Fibroblast of villous mesenchyme (primary cell): ENCODE results near the gene MBTD1. TPM values are rescaled to one million over a fixed set of nuclear protein-coding genes. Genes with fewer than 3 reads are reported as not detected.

ENCODE experiments used
- DNase-seq: peaks from one replicate; pipeline ENCODE4 v3.0.0-alpha.2; 2010; ENCODE audit warnings: low read depth
- H3K4me3 ChIP-seq: 2 replicates; pipeline ENCODE4 v1.5.1; 2011; ENCODE audit warnings: low read depth, mild to moderate bottlenecking, low read length
- total RNA-seq: library from RNA; depleted of rRNA; stranded (reverse); fragments of >200 nt; gene quantifications from 2 replicates; pipeline ENCODE4 v1.2.3, GENCODE V29; 2012
- TF ChIP-seq, protein P1 (sequence below): IDR thresholded peaks from 2 replicates; pipeline ENCODE4 v1.5.1; 2012; ENCODE audit warnings: low read depth, mild to moderate bottlenecking, low read length; ENCODE audit not compliant: insufficient read depth

MBTD1 gene
- total RNA-seq, 1 donor, result 15.1 TPM

GRCh38 chr17:51217946-51218345 is 41.9 kb downstream of the MBTD1 start:
- TF ChIP-seq, protein P1, sequence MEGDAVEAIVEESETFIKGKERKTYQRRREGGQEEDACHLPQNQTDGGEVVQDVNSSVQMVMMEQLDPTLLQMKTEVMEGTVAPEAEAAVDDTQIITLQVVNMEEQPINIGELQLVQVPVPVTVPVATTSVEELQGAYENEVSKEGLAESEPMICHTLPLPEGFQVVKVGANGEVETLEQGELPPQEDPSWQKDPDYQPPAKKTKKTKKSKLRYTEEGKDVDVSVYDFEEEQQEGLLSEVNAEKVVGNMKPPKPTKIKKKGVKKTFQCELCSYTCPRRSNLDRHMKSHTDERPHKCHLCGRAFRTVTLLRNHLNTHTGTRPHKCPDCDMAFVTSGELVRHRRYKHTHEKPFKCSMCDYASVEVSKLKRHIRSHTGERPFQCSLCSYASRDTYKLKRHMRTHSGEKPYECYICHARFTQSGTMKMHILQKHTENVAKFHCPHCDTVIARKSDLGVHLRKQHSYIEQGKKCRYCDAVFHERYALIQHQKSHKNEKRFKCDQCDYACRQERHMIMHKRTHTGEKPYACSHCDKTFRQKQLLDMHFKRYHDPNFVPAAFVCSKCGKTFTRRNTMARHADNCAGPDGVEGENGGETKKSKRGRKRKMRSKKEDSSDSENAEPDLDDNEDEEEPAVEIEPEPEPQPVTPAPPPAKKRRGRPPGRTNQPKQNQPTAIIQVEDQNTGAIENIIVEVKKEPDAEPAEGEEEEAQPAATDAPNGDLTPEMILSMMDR, result no peak
- no peak for DNase-seq
- no peak overlapping the region for H3K4me3 ChIP-seq

- TF ChIP-seq, protein P1, result no peak
- DNase-seq, result no peak
- no peak overlapping the region for H3K4me3 ChIP-seq
Observed at GRCh38 chr17:51214920-51215319, 44.9 kb downstream of the MBTD1 start.

DNA sequence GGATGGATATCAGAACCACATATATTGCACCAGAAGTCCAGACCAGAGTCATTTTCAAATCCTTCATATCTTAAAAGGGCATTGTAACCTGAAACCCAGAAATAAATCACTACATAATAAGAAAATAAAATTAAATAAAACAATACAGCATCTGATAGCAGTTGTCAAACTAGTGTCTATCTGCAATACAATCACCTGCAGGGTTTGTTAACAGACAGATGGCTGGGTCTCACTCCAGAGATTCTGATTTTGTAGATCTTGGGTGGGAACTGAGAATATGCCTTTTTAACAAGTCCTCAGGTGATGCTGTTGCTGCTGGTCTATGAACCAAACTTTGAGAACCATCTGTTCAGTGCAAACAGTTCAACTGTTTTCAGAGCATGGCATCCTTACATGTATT is 56.0 kb downstream of the MBTD1 start:
- TF ChIP-seq, protein P1, result no peak
- no peak overlapping the region for H3K4me3 ChIP-seq
- DNase-seq, result no peak

DNA sequence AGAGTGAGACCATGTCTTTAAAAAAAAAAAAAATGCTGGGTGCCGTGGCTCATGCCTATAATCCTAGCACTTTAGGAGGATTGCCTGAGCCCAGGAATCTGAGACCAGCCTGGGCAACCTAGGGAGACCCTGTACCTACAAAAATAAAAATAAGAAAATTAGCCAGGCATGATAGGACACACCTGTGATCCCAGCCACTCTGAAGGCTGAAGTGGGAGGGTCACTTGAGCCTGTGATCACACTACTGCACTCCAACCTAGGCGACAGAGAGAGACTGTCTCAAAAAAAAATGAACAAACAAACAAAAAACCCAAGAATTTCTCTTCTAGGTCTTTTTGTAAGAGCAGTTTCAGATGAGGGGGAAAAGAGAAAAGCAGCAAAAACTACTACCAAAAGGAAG is 59.0 kb downstream of the MBTD1 start:
- TF ChIP-seq, protein P1, result no peak
- no peak overlapping the region for H3K4me3 ChIP-seq
- no peak for DNase-seq

- no peak overlapping the region for H3K4me3 ChIP-seq
- no peak for DNase-seq
- TF ChIP-seq, protein P1, result no peak
Observed at GRCh38 chr17:51200295-51200694, 59.6 kb downstream of the MBTD1 start.

DNA sequence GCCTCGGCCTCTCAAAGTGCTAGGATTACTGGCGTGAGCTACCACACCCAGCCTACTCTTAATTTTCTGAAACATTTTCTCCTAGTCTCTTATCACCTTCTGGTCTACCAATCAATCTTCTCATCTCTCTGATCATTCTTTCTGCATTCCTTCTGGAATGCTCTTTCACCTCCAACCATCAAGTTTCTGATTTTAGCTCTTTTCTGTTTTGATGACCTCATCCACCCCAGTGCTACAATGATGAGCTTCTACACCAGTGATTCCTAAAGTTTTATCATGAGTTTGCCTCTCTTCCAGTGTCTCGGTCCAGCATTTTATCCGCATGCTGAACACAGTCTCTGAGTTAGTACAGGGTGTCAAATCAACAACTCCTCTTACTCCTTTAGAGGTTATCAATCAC is 62.1 kb downstream of the MBTD1 start:
- TF ChIP-seq, protein P1, result no peak
- no peak overlapping the region for H3K4me3 ChIP-seq

GRCh38 chr17:51191895-51192294 is 68.0 kb downstream of the MBTD1 start:
- H3K4me3 ChIP-seq, result no peak overlapping the region
- no peak for DNase-seq
- TF ChIP-seq, protein P1, result no peak

More for the DNA sequence above, 62.1 kb downstream of the MBTD1 start:
- no peak for DNase-seq
